Left lung (tissue), 10 donors: Measurements from ENCODE around the gene SASH1. TPM values are rescaled to one million over a fixed set of nuclear protein-coding genes. Genes with fewer than 3 reads are reported as not detected.
"Not testable (repeated sequence)": the region's sequence is repeated elsewhere in the genome, so short reads cannot be mapped to it uniquely, and the experiment has no call there.

Source experiments
- ATAC-seq: fragments of 200-7000 bp; cut with Tn5 transposase; one replicate; pipeline ENCODE4 v1.9.1; 2020; ENCODE audit warnings: moderate library complexity
- DNase-seq, 4 donors: peaks; one replicate each; pipeline ENCODE4 v3.0.0-alpha.2; 2013 to 2020
- H3K27ac ChIP-seq, 2 donors: fragments of 200-600 bp; sonication (generic) in 1 of 2; one replicate each; pipeline versions ENCODE4 v1.5.0 to v1.8.0; 2020 to 2021
- H3K27me3 ChIP-seq, 2 donors: fragments of 200-600 bp; sonication (generic) in 1 of 2; one replicate each; pipeline versions ENCODE4 v1.5.0 to v1.8.0; 2020 to 2021
- H3K36me3 ChIP-seq, 2 donors: fragments of 200-600 bp; sonication (generic) in 1 of 2; one replicate each; pipeline versions ENCODE4 v1.5.0 to v1.8.0; 2020 to 2021
- H3K4me1 ChIP-seq, 2 donors: fragments of 200-600 bp; one replicate each; pipeline ENCODE4 v1.8.0; 2021
- H3K4me3 ChIP-seq, 2 donors: fragments of 200-600 bp; sonication (generic) in 1 of 2; one replicate each; pipeline versions ENCODE4 v1.5.0 to v1.8.0; 2020 to 2021; ENCODE audit warnings: mild to moderate bottlenecking in 1 of 2
- H3K9me3 ChIP-seq, 2 donors: fragments of 200-600 bp; sonication (generic) in 1 of 2; one replicate each; pipeline versions ENCODE4 v1.5.0 to v1.8.0; 2020 to 2021
- CTCF ChIP-seq, 2 donors: fragments of 200-600 bp; sonication (generic) in 1 of 2; IDR thresholded peaks; one replicate each; pipeline versions ENCODE4 v1.5.0 to v1.8.0; 2021; ENCODE audit warnings: antibody characterized with exemption in 2 of 2
- intact Hi-C, 2 donors: fragments of 100-400 bp; cut with DNase I; formaldehyde crosslinking; loops; one replicate each; pipeline versions ENCODE4 v1.11.2 to v1.14.2; 2022
- polyA plus RNA-seq, 6 donors: library from polyadenylated mRNA; unstranded; fragments of 120-200 nt; gene quantifications; one replicate each; pipeline ENCODE4 v1.2.1, GENCODE V29; 2013; ENCODE audit not compliant: insufficient read length in 6 of 6
- total RNA-seq, 2 donors: library from RNA; stranded (reverse); fragmentation: NEBNext Ultra II Directional; extraction: Animal tissue kit (Norgen Biotek cat#: 25700); gene quantifications; one replicate each; pipeline ENCODE4 v1.2.1, GENCODE V29; 2021
- donor health status: DM: no; HTN: yes; CAD: no.
- donor health status: DM: no; HTN: no; CAD: no.

Gene SASH1
- total and polyA plus RNA-seq, 8 donors, result 31.4 to 53.5 (median 34.8) TPM

DNA sequence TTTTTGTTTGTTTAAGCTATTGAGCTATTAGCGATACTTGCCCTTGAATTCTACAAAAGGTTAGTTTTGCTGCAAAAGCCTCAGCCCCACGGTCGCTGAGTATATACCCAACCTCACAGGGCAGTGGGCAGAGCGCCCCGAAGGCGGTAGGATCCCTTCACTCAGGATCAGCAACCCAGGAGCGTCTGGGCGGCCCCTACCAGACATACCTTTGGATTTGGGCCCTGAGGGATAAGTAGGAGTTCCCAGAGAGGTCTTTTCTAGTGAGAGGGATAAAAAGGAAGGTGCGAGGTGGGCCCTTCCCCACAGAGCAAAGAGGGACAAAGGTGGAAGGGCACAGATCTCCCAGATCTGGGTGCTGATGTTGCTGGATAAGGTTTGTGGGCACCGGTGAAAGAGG, 6.1 kb downstream of the SASH1 start:
- H3K4me3 ChIP-seq, result no peak overlapping the region
- intact Hi-C loops, result no loop called here
- no peak for TF ChIP-seq CTCF (IDR thresholded peaks at IDR 0.05)
- H3K9me3 ChIP-seq, result no peaks in the 10 kb centered on the region
- H3K27ac ChIP-seq, result no peak overlapping the region
- no peaks in the 10 kb centered on the region for H3K36me3 ChIP-seq
- peaks cover 0 to 34% of the 10 kb centered on the region in 2 donors for H3K4me1 ChIP-seq
- H3K27me3 ChIP-seq, result peaks cover 0 to 9% of the 10 kb centered on the region in 2 donors
- DNase-seq, result no peak
- no peak for ATAC-seq

DNA sequence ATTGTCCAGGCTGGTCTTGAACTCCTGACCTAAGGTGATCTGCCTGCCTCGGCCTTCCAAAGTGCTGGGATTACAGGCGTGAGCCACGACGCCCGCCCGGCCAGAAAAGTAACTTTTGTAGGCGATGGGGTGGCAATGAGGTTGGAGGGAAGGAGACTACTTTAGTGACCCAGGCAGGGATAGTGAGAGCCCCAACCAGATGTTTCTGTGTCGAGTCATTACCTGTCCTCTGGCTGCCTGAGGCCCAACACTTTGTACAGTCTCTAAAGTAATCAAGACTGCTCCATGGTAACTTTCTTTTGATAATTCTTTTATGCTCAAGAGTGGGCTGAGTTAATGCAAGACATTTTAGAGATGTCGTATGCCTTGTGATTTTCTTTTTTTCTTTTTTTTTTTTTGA, 6.8 kb downstream of the SASH1 start:
- H3K4me1 ChIP-seq, result peaks cover 0 to 29% of the 10 kb centered on the region in 2 donors
- no peak for TF ChIP-seq CTCF (IDR thresholded peaks at IDR 0.05)
- no peaks in the 10 kb centered on the region for H3K36me3 ChIP-seq
- H3K27me3 ChIP-seq, result peaks cover 0 to 3% of the 10 kb centered on the region in 2 donors
- ATAC-seq (no peak), DNase-seq (no peak)
- intact Hi-C loops, result no loop called here
- H3K9me3 ChIP-seq, result no peaks in the 10 kb centered on the region
- no peak overlapping the region for H3K4me3 ChIP-seq
- H3K27ac ChIP-seq, result no peak overlapping the region

DNA sequence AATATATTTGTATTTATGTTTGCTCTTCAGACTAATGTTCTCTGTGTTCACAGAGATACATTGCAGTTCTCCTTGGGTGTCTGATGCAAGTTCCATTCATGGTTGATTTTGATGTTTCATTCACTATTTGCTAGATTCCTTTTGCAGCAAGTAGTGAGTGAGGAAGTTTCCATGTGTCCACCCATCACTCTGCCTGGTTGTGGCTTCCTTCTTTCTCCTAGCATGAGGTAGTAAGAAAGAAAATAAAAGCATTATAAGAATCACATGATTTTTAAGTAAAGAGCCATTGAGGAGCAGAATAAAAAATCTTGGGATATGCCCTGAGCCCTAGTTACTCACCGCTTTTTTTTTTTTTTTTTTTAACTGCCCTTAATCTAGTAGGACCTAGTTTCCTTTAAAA, 8.7 kb downstream of the SASH1 start:
- no peak overlapping the region for H3K4me3 ChIP-seq
- intact Hi-C loops, result no loop called here
- H3K9me3 ChIP-seq, result no peaks in the 10 kb centered on the region
- H3K27me3 ChIP-seq, result no peaks in the 10 kb centered on the region
- H3K4me1 ChIP-seq, result peaks cover 0 to 20% of the 10 kb centered on the region in 2 donors
- no peak for DNase-seq
- ATAC-seq, result peak; percentile 55
- H3K27ac ChIP-seq, result no peak overlapping the region
- no peak for TF ChIP-seq CTCF (IDR thresholded peaks at IDR 0.05)
- H3K36me3 ChIP-seq, result no peaks in the 10 kb centered on the region

DNA sequence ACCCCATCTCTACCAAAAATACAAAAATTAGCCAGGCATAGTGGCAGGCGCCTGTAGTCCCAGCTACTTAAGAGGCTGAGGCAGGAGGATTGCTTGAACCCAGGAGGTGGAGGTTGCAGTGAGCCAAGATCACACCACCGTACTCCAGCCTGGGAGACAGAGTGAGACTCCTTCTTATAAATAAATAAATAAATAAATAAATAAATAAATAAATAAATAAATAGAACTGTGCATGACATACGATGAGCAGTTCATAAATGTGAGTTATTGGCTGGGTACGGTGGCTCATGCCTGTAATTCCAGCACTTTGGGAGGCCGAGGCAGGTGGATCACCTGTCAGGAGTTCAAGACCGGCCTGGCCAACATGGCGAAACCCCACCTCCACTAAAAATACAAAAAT, 9.8 kb downstream of the SASH1 start:
- ATAC-seq, intact Hi-C loops, H3K27ac ChIP-seq, H3K9me3 ChIP-seq, H3K36me3 ChIP-seq, DNase-seq, H3K27me3 ChIP-seq, H3K4me3 ChIP-seq: not testable (repeated sequence)
- H3K4me1 ChIP-seq, result peaks cover 2 to 17% of the 10 kb centered on the region in 2 donors

GRCh38 chr6:148358196-148358785, 15.7 kb downstream of the SASH1 start:
- no peak for TF ChIP-seq CTCF (IDR thresholded peaks at IDR 0.05)
- Histone ChIP-seq H3K4me1 (peaks cover 11 to 26% of the 10 kb centered on the region in 2 donors), H3K36me3 (no peaks in the 10 kb centered on the region), H3K9me3 (no peaks in the 10 kb centered on the region), H3K27ac (peak overlapping the region in 1 of 2 donors; percentile 41), H3K4me3 (no peak overlapping the region), H3K27me3 (no peaks in the 10 kb centered on the region)
- DNase-seq, result peak in 2 of 4 donors; percentile 66 to 82
- peak; percentile 94 for ATAC-seq
- intact Hi-C loops, result no loop called here

DNA sequence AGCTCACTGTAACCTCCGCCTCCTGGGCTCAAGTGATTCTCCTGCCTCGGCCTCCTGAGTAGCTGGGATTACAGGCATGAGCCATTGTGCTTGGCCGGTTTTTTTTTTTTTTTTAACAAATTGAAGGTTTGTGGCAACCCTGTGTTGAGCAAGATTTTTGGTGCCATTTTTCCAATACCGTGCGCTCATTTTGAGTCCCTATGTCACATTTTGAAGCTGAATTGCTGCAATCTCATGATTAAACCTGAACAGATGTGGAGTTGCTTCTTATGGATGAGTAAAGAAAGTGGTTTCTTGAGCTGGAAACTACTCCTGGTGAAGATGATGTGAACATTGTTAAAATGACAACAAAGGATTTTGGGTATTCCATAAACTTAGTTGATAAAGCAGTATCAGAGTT, 16.6 kb downstream of the SASH1 start:
- Histone ChIP-seq H3K4me3 (no peak overlapping the region), H3K27ac (no peak overlapping the region), H3K27me3 (no peaks in the 10 kb centered on the region), H3K9me3 (no peaks in the 10 kb centered on the region), H3K36me3 (no peaks in the 10 kb centered on the region), H3K4me1 (peaks cover 11 to 26% of the 10 kb centered on the region in 2 donors)
- intact Hi-C loops, result no loop called here
- no peak for DNase-seq
- ATAC-seq, result no peak
- no peak for TF ChIP-seq CTCF (IDR thresholded peaks at IDR 0.05)
